ENCODE measurements around the gene PRR19.

DNA sequence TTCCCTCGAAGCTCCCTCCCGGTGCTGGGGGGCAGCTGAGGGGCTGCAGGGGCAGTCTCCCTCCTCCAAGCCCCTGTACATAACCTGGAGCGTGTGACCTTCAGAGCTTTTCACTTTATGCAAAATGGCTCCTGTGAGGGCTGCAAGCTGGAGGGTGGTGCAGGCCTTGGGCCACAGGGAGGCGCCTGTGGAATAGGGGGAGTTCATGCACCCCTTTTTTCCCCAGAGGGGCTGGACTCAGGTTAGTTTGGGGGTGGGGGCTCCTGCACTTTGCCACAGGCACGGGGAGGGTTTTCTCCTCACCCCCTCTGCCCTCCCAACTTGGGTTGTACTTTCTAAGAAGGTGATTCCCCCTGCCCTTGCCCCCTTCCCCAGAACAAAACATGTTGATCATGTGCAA lies 6.6 kb upstream of the PRR19 start:
- TF ChIP-seq, protein P1, sequence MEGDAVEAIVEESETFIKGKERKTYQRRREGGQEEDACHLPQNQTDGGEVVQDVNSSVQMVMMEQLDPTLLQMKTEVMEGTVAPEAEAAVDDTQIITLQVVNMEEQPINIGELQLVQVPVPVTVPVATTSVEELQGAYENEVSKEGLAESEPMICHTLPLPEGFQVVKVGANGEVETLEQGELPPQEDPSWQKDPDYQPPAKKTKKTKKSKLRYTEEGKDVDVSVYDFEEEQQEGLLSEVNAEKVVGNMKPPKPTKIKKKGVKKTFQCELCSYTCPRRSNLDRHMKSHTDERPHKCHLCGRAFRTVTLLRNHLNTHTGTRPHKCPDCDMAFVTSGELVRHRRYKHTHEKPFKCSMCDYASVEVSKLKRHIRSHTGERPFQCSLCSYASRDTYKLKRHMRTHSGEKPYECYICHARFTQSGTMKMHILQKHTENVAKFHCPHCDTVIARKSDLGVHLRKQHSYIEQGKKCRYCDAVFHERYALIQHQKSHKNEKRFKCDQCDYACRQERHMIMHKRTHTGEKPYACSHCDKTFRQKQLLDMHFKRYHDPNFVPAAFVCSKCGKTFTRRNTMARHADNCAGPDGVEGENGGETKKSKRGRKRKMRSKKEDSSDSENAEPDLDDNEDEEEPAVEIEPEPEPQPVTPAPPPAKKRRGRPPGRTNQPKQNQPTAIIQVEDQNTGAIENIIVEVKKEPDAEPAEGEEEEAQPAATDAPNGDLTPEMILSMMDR (IDR thresholded peaks at IDR 0.05), result no peak
- TF ChIP-seq POLR2A (IDR thresholded peaks at IDR 0.05), result no peak

All from testis (tissue), 2 donors.